ENCODE results near the gene CELF4.

Gene CELF4

DNA sequence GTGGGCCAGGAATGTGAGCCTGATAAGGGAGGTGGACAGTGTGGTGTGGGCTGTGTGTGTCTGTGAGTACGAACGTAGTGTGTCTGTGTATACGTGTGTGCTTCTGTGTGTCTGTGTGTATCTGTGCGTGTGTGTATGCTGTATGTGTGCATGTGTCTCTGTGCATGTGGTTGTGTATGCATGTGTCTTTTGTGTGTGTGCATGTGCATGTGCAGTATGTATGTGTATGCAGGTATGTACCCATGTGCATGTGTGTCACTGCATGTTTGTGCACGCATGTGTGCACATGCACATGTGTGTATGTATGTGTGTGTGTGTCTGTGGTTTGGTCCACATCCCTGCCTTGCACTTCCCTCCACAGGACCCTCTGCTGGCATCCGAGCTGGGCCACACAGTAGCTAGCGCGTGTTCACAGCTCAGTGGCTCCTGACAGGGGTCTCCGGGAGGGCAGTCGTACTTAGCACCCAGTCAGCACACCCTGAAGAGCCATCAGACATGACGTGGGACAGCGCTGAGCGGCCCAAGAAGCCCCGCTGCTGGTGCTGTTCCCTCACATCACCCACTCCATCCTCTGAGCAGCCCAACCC is 114.3 kb downstream of the CELF4 start:
- no peak overlapping the region for H3K4me3 ChIP-seq (ENCODE audit: low read length)
- H3K79me2 ChIP-seq (ENCODE audit: control insufficient read depth, low read length) = no peaks in the 10 kb centered on the region
- no peaks in the 10 kb centered on the region for H3K4me1 ChIP-seq (ENCODE audit: control insufficient read depth, low read length)
- H3K9me2 ChIP-seq (replicated peaks; ENCODE audit: control insufficient read depth, low read length) = no peaks in the 10 kb centered on the region
- no peak overlapping the region for H3K27ac ChIP-seq (ENCODE audit: low read depth, low read length)
- no peaks in the 10 kb centered on the region for H3F3A ChIP-seq (ENCODE audit: control insufficient read depth, insufficient read depth)
- H3K9me3 ChIP-seq (ENCODE audit: control insufficient read depth, insufficient read depth, low read length) = no peaks in the 10 kb centered on the region
- H3K36me3 ChIP-seq (ENCODE audit: control insufficient read depth, low read length) = no peaks in the 10 kb centered on the region
- H3K4me2 ChIP-seq (ENCODE audit: low read length) = no peak overlapping the region
- H3K27me3 ChIP-seq (ENCODE audit: control insufficient read depth, low read length) = no peaks in the 10 kb centered on the region
- no peaks in the 10 kb centered on the region for H4K20me1 ChIP-seq (ENCODE audit: control insufficient read depth, insufficient read depth, low read depth, low read length)
- TF ChIP-seq EZH2phosphoT487 (IDR thresholded peaks at IDR 0.05; ENCODE audit: borderline replicate concordance, low read length) = no peak
- TF ChIP-seq, protein P1, sequence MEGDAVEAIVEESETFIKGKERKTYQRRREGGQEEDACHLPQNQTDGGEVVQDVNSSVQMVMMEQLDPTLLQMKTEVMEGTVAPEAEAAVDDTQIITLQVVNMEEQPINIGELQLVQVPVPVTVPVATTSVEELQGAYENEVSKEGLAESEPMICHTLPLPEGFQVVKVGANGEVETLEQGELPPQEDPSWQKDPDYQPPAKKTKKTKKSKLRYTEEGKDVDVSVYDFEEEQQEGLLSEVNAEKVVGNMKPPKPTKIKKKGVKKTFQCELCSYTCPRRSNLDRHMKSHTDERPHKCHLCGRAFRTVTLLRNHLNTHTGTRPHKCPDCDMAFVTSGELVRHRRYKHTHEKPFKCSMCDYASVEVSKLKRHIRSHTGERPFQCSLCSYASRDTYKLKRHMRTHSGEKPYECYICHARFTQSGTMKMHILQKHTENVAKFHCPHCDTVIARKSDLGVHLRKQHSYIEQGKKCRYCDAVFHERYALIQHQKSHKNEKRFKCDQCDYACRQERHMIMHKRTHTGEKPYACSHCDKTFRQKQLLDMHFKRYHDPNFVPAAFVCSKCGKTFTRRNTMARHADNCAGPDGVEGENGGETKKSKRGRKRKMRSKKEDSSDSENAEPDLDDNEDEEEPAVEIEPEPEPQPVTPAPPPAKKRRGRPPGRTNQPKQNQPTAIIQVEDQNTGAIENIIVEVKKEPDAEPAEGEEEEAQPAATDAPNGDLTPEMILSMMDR (IDR thresholded peaks at IDR 0.05; ENCODE audit: low read depth, low read length, poor library complexity, severe bottlenecking) = no peak

DNA sequence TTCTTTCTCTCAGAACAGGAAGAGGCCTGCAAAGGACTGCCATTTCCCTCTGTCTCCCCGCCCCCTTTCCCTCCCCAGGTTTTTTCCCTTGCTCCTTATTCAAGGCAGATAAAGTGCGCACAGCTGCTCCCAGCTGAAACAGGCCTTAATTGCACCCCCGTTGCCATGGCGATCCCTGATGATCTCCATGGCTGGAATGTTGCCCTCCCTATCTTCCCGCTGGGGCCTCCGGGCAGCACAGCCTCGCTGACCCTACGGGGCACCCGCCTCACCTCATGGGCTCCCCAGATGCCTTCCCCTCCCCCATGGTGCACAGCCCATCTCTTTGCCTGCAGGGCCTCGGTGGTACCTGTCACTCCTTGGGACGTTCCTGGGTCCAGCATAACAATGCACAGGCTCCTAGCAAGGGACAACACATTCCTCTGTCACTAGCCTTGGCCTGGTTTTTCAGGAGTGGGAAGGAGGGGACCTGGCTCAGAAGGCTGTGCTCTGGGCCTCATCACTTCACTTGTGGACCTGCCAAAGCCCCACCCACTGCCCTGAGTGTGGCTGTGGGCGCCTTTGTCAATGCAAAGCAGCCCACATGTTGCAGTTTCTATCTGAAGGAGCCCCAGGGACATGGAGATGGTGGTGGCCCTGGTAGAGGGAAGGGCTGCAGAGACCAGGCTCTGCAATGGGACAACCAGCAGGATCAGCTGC is 115.0 kb downstream of the CELF4 start:
- H3K9me2 ChIP-seq (replicated peaks; ENCODE audit: control insufficient read depth, low read length) = no peaks in the 10 kb centered on the region
- H3K79me2 ChIP-seq (ENCODE audit: control insufficient read depth, low read length) = no peaks in the 10 kb centered on the region
- H4K20me1 ChIP-seq (ENCODE audit: control insufficient read depth, insufficient read depth, low read depth, low read length) = no peaks in the 10 kb centered on the region
- no peak overlapping the region for H3K27ac ChIP-seq (ENCODE audit: low read depth, low read length)
- no peak for TF ChIP-seq EZH2phosphoT487 (IDR thresholded peaks at IDR 0.05; ENCODE audit: borderline replicate concordance, low read length)
- TF ChIP-seq, protein P1 (IDR thresholded peaks at IDR 0.05; ENCODE audit: low read depth, low read length, poor library complexity, severe bottlenecking) = no peak
- H3K4me2 ChIP-seq (ENCODE audit: low read length) = no peak overlapping the region
- no peaks in the 10 kb centered on the region for H3F3A ChIP-seq (ENCODE audit: control insufficient read depth, insufficient read depth)
- H3K4me3 ChIP-seq (ENCODE audit: low read length) = no peak overlapping the region
- no peaks in the 10 kb centered on the region for H3K9me3 ChIP-seq (ENCODE audit: control insufficient read depth, insufficient read depth, low read length)
- no peaks in the 10 kb centered on the region for H3K4me1 ChIP-seq (ENCODE audit: control insufficient read depth, low read length)
- H3K36me3 ChIP-seq (ENCODE audit: control insufficient read depth, low read length) = no peaks in the 10 kb centered on the region
- no peaks in the 10 kb centered on the region for H3K27me3 ChIP-seq (ENCODE audit: control insufficient read depth, low read length)

DNA sequence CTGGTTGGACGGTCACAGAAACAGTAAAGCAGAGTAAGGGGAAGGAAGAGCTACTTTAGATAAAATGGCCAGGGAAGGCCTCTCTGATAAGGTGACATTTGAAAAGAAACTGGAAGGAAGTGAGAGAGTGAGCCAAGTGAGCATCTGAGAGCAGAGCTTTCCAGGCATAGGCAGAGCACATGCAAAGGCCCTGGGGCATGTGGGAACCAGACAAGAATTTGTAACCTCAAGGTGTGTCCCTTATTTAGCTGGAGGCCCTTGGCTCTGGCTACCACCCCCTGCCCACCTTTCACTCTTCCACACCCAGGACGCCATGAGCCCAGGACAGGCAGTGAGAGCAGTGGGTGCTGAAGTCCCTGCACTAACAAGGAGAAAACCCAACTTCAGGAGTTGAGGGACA is 116.0 kb downstream of the CELF4 start:
- Histone ChIP-seq H3K4me1 (ENCODE audit: control insufficient read depth, low read length) (no peaks in the 10 kb centered on the region), H3K4me3 (ENCODE audit: low read length) (no peak overlapping the region), H3K27me3 (ENCODE audit: control insufficient read depth, low read length) (no peaks in the 10 kb centered on the region), H3K79me2 (ENCODE audit: control insufficient read depth, low read length) (no peaks in the 10 kb centered on the region), H3K27ac (ENCODE audit: low read depth, low read length) (no peak overlapping the region), H3K36me3 (ENCODE audit: control insufficient read depth, low read length) (no peaks in the 10 kb centered on the region), H3K4me2 (ENCODE audit: low read length) (no peak overlapping the region), H3K9me2 (replicated peaks; ENCODE audit: control insufficient read depth, low read length) (no peaks in the 10 kb centered on the region), H4K20me1 (ENCODE audit: control insufficient read depth, insufficient read depth, low read depth, low read length) (no peaks in the 10 kb centered on the region), H3K9me3 (ENCODE audit: control insufficient read depth, insufficient read depth, low read length) (no peaks in the 10 kb centered on the region), H3F3A (ENCODE audit: control insufficient read depth, insufficient read depth) (no peaks in the 10 kb centered on the region)
- TF ChIP-seq, protein P1 (IDR thresholded peaks at IDR 0.05; ENCODE audit: low read depth, low read length, poor library complexity, severe bottlenecking) = no peak
- TF ChIP-seq EZH2phosphoT487 (IDR thresholded peaks at IDR 0.05; ENCODE audit: borderline replicate concordance, low read length) = no peak
